ENCODE measurements around the gene GFPT1.
"Not testable (repeated sequence)": the region's sequence is repeated elsewhere in the genome, so short reads cannot be mapped to it uniquely, and the experiment has no call there.

GFPT1 gene

DNA sequence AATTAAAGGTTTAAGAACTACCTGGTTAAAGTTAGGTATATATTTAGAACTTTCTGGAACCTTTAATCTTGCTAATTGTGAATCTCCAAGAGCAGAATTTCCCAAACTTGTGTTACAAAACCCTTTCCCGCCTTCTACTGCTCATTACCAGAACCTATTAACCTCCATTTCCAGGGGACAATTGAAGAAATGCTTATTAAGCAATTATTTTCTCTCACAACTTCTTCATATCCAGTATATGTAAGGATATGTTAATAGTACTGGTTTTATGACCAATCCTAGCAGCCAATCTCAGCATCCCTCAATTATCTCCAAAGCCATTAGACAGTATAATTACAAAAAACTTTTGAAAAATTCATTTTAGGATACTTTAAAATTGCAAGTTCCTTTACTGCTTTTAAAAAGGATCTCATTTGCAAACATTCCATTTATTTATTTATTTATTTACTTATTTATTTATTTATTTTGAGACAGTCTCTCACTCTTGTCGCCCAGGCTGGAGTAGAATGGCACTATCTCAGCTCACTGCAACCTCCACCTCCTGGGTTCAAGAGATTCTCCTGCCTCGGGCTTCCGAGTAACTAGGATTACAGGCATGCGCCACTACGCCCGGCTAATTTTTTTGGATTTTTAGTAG is 3.7 kb downstream of the GFPT1 start:
- DNase-seq: no peak

DNA sequence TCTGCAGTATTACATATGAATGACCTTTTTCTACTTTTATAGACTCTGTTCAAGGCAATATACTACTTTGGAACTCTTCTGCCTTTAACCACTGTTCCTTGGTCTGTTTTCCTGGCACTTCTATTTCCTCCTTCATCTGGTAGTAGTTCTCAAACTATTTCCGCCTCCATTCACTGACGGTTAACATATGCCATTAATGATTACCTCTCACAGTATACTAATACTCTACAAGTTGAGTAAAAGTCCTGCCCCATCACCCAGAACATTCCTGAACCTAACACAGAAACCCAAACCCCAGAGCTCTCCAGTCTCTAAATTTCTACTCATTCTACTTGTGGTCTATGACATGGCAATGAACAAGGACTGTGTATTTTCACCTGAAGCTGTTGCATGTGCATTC is 4.5 kb downstream of the GFPT1 start:
- DNase-seq: no peak

DNA sequence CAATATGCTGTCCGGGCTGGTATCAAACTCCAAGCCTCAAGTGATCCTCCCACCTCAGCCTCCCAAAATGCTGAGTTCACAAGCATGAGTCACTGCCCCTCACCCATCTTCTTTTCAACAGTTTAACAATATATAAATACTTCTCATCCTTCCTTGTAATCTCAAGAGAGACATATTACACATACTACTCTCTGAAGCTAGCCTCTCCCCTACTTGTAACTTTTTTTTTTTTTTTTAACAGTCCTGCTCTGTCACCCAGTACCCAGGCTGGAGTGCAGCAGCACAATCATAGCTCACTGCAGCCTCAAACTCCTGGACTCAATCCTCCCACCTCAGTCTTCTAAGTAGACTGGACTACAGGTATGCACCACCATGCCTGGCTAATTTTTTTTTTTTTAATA is 5.7 kb downstream of the GFPT1 start:
- no peak for DNase-seq

DNA sequence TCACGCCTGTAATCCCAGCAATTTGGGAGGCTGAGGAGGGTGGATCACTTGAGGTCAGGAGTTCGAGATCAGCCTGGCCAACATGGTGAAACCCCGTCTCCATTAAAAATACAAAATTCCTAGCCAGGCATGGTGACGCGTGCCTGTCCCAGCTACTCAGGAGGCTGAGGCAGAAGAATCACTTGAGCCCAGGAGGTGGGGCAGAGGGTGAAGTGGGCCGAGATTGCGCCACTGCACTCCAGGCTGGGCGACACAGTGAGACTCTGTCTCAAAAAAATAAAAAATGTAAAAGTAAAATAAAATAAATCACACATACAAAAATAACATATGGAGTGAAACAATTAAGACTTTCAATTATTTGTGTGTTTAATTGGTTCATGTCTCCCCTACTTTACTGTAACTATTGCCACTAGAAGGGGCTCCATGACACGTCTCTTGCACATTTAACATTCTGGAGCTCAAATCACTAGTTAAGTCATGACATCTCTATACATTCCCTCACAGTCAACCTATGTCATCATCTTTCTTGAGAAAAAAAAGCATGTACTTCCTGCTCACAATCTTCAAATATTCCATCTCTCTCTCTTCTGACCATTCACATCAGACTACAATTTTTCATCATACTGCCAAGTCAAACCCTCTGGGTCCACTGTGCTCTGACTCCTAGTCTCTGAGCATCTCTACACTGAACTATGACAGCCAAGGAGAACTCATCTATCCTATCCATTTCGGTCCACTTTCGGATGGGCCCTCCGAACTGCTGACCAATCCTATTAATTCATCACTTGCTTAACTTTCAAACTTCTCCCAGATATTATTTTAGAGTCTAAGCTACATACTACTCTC is 6.7 kb downstream of the GFPT1 start:
- no peak for DNase-seq

DNA sequence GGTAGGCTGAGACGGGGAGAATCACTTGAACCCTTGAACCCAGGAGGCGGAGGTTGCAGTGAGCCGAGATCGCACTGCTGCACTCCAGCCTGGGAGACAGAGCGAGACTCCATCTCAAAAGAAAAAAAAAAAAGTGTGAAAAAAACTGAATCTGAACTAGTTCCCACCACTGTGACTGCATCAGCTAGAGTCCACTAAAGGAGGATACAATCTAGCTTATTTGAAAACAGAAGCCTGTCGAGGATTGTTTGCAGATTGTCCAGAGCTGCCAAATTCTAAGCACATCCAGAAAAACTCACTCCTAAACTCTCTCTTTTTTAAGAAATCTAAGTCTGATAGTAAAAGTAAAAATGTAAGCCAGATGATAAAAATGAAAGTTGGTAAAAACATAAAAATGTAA is 10.6 kb downstream of the GFPT1 start:
- no peak for DNase-seq

DNA sequence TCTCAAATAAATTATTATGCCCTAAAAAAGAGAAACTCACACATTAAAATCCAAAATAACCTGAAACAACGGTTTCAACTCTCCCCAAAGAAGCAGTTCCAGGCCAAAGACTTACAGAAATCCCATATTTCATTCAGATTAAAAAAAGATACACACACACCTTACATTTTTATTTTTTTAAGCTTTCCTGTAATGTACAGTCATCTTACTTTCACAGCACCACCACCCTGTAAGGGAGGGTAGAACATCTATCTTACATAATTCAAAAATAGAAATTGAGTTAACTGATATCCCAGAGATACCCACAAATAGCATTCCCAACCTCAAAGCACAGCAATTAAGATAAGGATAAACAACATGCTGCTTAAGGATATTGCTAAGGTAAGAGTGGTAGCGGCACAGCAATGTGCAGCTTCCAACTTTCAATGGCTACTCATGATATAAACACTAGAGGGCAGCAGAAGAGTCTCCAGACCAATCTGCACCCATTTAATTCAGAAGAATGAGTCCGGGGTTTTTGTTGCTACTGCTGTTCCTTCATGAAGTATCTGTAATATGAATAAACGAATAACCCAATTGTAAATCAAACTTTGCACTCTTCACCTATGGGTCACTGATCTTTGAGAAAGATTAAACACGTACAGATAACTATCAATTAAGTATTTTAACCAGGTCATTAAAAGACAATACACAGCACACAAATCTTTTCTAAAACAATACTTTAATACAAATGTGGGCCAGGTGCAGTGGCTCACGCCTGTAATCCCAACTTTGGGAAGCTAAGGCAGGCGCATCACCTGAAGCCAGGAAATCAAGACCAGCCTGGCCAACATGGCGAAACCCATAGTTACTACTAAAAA is 11.3 kb downstream of the GFPT1 start:
- DNase-seq: no peak

DNA sequence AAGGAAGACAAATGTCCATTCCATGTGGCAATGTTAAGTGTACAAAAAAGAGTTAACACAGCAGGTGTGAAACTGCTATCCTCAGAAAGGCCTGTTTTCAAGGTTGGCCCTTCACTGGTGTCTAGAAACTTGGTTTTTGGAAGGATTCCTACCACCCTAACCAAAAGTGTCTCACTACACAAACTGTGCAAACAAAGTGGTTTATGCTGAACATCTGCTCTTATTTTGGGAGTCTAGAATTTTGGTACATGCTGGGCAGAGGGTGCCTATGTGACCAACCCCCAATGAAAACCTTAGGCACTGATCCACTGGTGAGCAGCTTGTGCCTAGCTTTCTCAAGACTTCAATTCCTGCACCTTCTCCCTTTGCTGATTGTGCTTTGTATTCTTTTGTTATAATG is 14.3 kb downstream of the GFPT1 start:
- DNase-seq: no peak

DNA sequence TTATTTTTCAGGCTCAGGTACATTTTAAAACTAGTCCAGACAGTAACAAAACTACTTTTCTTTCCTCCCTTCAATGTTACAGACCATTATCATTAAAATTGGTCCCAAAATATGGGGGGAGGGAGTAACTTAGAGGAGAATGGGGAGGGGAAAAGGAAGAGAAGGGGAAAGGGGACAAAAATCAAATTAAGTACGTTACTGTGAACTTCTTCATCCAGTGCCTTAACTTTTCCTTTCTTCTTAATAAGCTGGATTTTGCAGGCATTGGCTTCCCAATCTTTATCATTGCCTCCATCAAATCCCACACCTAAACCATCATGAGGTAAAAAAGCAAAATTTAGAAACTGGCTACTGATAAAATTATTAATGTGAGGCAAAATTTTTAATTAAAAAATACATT is 17.2 kb downstream of the GFPT1 start:
- DNase-seq: no peak

DNA sequence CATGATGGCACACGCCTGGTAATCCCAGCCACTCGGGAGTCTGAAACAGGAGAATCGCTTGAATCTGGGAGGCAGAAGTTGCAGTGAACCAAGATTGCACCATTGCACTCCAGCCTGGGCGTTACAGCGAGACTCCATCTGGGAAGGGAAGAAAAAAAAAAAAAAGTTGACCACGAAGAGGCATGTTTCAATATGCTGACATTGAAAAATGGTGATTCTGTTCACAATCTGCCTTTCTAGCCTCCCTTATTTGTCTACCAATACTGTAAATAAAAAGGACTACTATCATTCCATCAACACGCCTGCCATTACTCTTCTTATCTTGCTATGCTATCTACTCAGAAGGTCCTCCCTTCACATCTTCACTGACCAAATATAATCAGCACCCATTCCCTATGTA is 18.4 kb downstream of the GFPT1 start:
- no peak for DNase-seq

DNA sequence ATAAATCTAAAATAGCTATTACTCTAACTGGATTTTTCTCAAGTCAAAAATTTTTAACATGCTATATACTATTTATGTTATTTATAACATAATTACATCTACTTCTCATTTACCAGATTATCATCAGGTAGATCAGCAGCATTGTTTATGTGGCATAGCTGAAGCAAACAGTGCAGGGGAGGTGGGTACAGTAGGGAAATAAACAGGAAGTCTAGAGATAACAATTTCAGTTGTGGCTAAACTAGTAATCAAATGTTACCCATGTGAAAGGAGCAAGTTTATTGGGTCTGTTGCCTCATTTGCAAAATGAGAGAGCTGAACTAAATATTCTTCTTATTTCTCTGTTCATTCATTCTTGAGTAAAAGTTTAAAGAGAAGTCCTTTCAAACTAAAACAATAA is 27.7 kb downstream of the GFPT1 start:
- DNase-seq: no peak

DNA sequence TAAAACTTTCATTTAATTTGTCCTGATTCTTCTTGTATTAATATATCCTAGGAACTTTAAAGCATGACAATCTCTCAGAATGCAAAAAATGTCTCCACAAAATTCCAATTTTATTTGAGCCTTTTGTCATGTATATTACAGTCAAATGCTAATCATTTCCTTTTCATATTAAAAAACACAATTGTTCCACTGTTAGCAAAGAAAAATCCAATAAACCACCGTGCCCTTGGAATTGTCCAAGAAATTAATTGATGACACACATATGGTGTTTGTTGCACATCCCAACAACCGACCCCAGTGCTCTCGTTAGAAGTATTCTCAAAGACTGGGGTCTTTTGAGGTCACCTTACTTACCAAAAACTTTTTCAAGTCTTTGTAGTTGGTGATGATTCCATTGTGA is 28.1 kb downstream of the GFPT1 start:
- no peak for DNase-seq

DNA sequence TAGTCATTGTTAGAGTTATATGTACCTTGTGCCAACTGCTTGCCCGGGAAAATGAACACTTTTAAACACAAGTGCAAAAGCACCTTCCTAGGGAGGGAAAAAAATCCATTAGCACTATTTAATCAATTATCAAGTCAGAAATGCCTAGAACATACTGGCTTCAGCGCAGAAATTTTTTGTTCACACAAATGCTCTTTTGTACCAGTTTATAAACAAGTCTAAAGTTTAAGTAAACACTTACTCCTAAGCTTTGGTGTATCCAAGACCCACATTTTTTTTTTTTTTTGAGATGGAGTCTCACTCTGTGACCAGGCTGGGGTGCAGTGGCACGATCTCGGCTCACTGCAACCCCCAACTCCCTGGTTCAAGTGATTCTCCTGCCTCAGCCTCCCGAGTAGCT is 30.6 kb downstream of the GFPT1 start:
- DNase-seq: no peak

DNA sequence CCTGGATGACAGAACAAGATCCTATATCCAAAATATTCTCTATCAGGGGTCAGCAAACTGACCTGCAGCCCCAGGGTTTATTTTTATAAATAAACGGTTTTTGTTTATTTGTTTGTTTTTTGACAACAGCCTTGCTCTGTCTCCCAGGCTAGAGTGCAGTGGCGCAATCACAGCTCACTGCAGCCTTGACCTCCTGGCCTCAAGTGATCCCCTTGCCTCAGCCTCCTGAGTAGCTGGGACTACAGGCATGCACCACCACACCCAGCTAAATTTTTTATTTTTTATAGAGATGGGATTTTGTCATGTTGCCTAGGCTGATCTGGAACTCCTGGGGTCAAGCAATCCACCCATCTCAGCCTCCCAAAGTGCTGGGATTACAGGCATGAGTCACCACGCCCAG is 32.1 kb downstream of the GFPT1 start:
- not testable (repeated sequence) for DNase-seq

DNA sequence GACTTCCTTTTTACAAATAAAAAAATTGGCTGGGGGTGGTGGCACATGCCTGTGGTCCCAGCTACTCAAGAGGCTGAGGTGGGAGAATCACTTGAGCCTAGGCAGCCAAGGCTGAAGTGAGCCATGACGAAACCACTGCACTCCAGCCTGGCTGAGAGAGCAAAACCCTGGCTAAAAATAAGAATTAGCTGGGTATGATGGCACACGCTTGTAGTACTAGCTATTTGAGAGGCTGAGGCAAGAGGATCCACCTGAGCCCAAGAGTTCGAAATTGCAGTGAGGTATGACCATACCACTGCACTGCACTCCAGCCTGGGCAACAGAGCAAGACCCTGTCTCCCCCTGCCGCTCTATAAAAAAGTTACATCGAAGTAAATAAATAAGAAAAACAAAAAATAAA is 33.7 kb downstream of the GFPT1 start:
- DNase-seq: no peak

DNA sequence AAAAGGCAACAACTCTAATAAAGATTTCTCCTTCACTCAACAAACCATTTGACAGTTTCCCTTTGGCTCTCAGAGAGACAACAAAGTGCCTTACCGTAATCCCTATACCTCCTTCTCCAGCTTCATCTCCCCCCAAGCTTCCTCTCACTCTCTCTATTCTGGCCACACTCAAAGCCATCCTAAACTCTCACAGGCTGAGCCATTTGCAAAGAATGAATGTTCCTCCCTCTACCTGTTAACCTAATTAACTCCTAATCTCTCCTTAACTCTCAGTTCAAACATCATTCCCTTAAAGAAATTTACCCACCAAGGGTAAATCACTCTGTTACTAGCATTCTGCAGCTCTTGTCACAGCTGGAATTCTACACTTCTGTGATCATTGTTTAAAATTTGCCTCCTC is 38.2 kb downstream of the GFPT1 start:
- no peak for DNase-seq

DNA sequence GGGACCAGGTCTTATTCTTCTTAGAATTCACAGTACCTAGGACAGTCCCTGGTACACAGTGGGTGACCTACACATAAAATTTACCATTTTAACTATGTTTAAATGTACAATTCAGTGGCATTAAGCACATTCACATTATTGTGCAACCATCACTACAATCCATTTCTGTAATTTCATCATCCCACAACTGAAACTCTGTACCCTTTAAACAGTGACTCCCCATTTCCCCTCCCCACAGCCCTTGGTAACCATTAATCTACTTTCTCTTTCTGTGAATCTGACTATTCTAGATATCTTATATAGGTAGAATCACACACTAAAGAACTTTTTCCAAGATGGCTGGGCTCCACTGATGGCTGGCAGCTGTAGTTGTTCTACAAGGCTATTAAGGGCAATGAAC is 41.6 kb downstream of the GFPT1 start:
- no peak for DNase-seq

DNA sequence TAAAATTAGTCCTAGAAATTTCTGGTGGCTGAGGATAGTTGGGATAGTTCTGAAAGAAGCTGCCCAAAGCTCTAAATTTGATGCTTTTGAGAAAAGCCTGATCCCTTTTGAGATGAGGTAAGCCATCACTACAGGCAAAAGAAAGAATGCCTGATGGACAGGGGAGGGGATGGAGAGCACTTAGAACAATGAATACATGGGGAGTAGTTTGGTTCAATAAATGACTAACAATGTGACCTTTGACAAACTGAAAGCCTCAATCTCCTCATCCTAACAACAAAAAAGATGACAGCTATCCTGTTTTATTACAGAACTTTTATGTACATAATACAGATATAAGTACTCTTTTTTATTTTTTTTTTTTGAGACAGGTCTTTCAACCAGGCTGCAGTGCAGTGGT is 42.7 kb downstream of the GFPT1 start:
- DNase-seq: no peak

DNA sequence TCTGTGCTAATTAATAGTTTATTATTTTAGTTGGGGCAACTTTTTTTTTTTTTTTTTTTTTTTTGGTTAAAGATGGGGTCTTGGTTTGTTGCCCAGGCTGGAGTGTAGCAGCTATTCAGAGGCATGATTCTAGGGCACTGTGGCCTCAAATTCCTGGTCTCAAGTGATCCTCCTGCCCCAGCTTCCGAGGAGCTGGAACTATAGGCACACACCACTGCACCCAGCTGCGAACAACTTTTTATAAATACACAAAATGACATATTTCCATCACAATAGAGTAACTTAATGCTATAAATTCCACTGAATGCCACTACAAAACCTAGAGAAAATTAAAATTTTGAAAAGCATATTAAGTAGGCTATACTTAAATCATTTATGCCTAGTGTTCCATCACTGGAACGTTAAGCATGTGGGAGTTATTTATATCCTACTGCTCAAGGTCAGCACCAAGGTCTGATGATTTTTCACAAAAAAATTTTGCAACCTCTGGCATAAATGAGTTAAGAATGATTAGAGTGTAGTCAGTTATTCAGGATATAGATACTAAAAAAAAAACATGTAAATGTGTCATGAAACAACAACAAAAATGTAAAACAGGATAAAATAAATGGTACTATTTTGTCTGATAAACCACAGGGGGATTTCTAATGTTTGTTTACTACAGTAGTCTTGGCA is 46.8 kb downstream of the GFPT1 start:
- no peak for DNase-seq

DNA sequence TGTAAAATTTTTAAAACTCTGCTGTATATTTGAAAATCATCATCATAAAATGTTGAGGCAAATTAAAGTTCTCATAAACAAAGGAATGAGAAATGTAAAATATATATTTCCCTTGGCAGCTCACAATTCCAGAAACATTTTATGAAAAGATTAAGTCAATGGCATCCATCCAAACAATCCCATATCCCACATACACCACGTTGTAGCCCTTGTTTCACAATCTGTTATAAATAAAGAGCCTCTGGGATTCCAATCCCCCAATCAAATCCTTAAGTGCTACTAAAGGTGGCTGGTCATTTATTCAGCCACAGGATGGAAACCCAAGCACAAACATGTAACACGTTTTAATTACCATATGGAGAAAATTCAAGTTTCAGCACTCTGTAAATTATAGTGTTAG is 51.7 kb downstream of the GFPT1 start:
- DNase-seq: no peak

DNA sequence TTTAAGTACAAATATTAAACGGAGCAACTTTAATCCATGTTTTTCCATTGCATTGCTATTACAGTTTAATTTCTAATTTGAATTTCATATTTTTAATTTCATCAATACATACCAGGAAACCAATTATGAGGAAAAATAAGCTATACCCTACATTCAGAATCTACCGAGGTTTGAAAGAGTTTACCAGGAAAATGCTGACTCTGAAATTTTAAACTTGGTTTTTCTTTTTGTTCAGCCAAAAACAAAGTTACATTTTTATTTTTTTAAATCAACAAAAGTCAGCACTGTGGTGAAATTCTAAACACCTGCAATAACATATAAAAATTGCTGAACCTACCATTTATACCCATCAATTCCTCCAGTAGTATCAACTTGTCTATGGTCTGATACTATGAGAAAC is 53.7 kb downstream of the GFPT1 start:
- DNase-seq: no peak

DNA sequence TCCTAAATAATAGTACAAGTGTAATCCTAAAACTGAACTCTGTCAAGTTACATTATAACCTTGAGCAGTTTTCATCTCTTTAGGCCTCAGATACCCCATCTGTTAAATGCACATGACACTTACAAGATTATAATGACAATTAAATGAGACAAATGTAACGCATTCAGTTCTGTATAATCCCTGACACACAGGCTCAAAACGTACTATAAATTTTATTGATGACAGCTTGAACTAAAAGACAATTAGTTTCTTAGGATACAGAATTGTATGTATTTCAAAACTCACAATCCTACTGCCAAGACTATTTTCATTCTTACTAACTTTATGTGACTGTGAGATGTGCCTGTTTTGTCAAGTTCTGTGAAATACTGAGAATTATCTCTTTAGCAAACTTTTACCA is 56.2 kb downstream of the GFPT1 start:
- DNase-seq: no peak

DNA sequence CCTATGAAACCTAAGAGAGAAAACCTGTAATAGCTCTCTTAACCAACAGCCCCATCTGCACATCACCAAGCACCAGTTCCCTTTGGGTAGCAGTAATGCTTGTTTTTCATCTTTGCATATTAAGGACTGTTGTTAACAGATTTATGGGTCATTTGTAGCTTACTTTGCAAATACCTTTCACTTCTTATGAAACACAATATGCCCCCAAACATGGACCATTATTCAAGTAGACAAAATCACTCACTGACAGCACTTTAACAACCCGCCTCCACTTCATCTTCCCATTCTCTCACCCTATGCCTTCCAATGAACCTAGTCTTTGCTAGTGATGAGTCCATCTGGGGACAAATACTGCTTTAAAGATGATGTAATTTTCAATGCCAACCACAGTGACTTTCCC is 64.4 kb downstream of the GFPT1 start:
- no peak for DNase-seq

DNA sequence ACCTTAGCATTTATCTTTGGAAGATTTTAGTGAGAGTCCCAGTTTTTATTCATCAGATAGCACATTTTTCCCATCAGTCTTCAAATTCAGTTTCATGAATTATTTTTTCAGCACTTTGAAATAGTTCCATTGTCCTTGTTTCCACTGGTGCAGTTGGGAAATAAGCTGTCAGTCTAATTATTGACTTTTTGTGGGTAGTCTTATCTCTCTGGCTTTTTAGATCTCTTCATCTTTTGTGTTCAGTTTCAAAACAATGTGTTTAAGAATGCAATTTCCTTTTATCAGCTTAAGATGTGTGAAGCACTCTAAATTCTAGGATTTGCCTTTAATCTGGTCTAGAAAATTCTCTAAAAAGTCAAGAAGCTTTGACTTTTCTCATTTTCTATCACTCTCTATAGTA is 70.5 kb downstream of the GFPT1 start:
- DNase-seq: no peak

Measured in NCI-H2227 treated with DMSO at 0.1 percent for 48 hours (cell line).